ENCODE data around the gene BBS9. TPM values are rescaled to one million over a fixed set of nuclear protein-coding genes. Genes with fewer than 3 reads are reported as not detected.

The BBS9 gene
- total RNA-seq, 1 donor from 2014 or later = 21.1 TPM

DNA sequence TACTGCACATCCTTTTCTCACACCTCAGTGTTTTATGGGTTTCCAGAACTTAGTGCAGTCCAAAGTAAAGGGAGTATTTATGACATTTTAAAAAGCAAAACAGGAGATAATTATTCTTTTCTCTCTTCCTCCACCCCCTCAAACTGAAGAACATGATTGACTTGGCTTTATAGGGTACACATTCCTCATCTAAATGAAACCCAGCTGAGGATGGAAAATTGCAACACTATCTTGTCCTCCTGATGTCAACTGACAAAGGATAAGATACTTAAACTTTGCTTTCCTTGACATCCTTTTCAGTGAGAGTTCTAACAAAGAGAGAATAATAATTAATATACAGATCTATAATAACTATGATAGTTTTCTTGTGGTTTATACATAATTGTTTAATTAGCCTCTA is 299.1 kb downstream of the BBS9 start:
- Mint-ChIP-seq H3K36me3 (ENCODE audit: unreplicated experiment) (no peaks in the 10 kb centered on the region), H3K27ac (ENCODE audit: unreplicated experiment) (no peak overlapping the region), H3K4me1 (ENCODE audit: low read depth, unreplicated experiment) (peaks cover 23% of the 10 kb centered on the region), H3K9me3 (ENCODE audit: unreplicated experiment) (no peaks in the 10 kb centered on the region), H3K4me3 (ENCODE audit: unreplicated experiment) (no peak overlapping the region), H3K27me3 (ENCODE audit: unreplicated experiment) (peaks cover 2% of the 10 kb centered on the region)
- no peak for DNase-seq
- TF ChIP-seq, protein P1, sequence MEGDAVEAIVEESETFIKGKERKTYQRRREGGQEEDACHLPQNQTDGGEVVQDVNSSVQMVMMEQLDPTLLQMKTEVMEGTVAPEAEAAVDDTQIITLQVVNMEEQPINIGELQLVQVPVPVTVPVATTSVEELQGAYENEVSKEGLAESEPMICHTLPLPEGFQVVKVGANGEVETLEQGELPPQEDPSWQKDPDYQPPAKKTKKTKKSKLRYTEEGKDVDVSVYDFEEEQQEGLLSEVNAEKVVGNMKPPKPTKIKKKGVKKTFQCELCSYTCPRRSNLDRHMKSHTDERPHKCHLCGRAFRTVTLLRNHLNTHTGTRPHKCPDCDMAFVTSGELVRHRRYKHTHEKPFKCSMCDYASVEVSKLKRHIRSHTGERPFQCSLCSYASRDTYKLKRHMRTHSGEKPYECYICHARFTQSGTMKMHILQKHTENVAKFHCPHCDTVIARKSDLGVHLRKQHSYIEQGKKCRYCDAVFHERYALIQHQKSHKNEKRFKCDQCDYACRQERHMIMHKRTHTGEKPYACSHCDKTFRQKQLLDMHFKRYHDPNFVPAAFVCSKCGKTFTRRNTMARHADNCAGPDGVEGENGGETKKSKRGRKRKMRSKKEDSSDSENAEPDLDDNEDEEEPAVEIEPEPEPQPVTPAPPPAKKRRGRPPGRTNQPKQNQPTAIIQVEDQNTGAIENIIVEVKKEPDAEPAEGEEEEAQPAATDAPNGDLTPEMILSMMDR (IDR thresholded peaks at IDR 0.05; ENCODE audit: partially characterized antibody, unreplicated experiment) = no peak

GRCh38 chr7:33431543-33431942 is 302.2 kb downstream of the BBS9 start:
- H3K4me1 Mint-ChIP-seq (ENCODE audit: low read depth, unreplicated experiment) = peaks cover 14% of the 10 kb centered on the region
- no peaks in the 10 kb centered on the region for H3K27me3 Mint-ChIP-seq (ENCODE audit: unreplicated experiment)

GRCh38 chr7:33432821-33433220 is 303.5 kb downstream of the BBS9 start:
- Mint-ChIP-seq H3K27me3 (ENCODE audit: unreplicated experiment) (no peaks in the 10 kb centered on the region), H3K36me3 (ENCODE audit: unreplicated experiment) (no peaks in the 10 kb centered on the region), H3K27ac (ENCODE audit: unreplicated experiment) (no peak overlapping the region), H3K4me1 (ENCODE audit: low read depth, unreplicated experiment) (peaks cover 6% of the 10 kb centered on the region), H3K9me3 (ENCODE audit: unreplicated experiment) (no peaks in the 10 kb centered on the region), H3K4me3 (ENCODE audit: unreplicated experiment) (no peak overlapping the region)
- TF ChIP-seq, protein P1 (IDR thresholded peaks at IDR 0.05; ENCODE audit: partially characterized antibody, unreplicated experiment) = no peak
- no peak for DNase-seq

More at GRCh38 chr7:33431543-33431942, 302.2 kb downstream of the BBS9 start:
- H3K36me3 Mint-ChIP-seq (ENCODE audit: unreplicated experiment) = no peaks in the 10 kb centered on the region
- no peak overlapping the region for H3K27ac Mint-ChIP-seq (ENCODE audit: unreplicated experiment)
- TF ChIP-seq, protein P1 (IDR thresholded peaks at IDR 0.05; ENCODE audit: partially characterized antibody, unreplicated experiment) = no peak
- DNase-seq = no peak
- no peak overlapping the region for H3K4me3 Mint-ChIP-seq (ENCODE audit: unreplicated experiment)
- H3K9me3 Mint-ChIP-seq (ENCODE audit: unreplicated experiment) = no peaks in the 10 kb centered on the region

DNA sequence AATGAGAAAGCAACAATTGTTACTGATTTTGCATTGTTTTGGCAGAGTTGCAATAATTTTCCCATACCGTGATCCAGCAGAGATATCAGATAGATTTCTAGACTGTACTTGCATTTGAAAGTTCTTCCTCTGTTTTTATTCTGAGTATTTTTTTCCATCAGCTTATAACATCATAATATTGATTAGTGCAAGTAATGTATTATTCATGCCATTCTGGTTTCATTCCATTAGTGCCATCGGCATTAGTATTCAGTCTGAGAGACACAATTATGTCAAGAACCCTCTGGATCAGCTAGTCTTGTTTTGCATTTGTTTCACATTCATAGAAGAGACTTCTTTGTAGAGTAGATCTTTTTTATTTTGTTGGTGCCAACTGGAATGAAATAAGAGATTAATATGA is 304.0 kb downstream of the BBS9 start:
- no peak overlapping the region for H3K4me3 Mint-ChIP-seq (ENCODE audit: unreplicated experiment)
- H3K36me3 Mint-ChIP-seq (ENCODE audit: unreplicated experiment) = no peaks in the 10 kb centered on the region

GRCh38 chr7:33444511-33444910 is 315.1 kb downstream of the BBS9 start:
- H3K27ac Mint-ChIP-seq (ENCODE audit: unreplicated experiment) = no peak overlapping the region
- no peak for DNase-seq
- no peak overlapping the region for H3K4me3 Mint-ChIP-seq (ENCODE audit: unreplicated experiment)
- no peaks in the 10 kb centered on the region for H3K9me3 Mint-ChIP-seq (ENCODE audit: unreplicated experiment)
- TF ChIP-seq, protein P1 (IDR thresholded peaks at IDR 0.05; ENCODE audit: partially characterized antibody, unreplicated experiment) = no peak
- H3K4me1 Mint-ChIP-seq (ENCODE audit: low read depth, unreplicated experiment) = peaks cover 3% of the 10 kb centered on the region
- no peaks in the 10 kb centered on the region for H3K36me3 Mint-ChIP-seq (ENCODE audit: unreplicated experiment)
- peaks cover 3% of the 10 kb centered on the region for H3K27me3 Mint-ChIP-seq (ENCODE audit: unreplicated experiment)

More for the DNA sequence above, 304.0 kb downstream of the BBS9 start:
- H3K27ac Mint-ChIP-seq (ENCODE audit: unreplicated experiment) = peak overlapping the region; percentile 30
- H3K4me1 Mint-ChIP-seq (ENCODE audit: low read depth, unreplicated experiment) = peaks cover 6% of the 10 kb centered on the region
- H3K9me3 Mint-ChIP-seq (ENCODE audit: unreplicated experiment) = no peaks in the 10 kb centered on the region
- H3K27me3 Mint-ChIP-seq (ENCODE audit: unreplicated experiment) = no peaks in the 10 kb centered on the region
- TF ChIP-seq, protein P1 (IDR thresholded peaks at IDR 0.05; ENCODE audit: partially characterized antibody, unreplicated experiment) = no peak
- no peak for DNase-seq

Data from glutamatergic neuron (in vitro differentiated cells).